Fibroblast of lung (primary cell): Measurements from ENCODE around the gene CYP2D6.

Experiments
- CTCF ChIP-seq, 2 donors: IDR thresholded peaks in 1 of 2; conservative IDR thresholded peaks in 1 of 2; 1 replicate in 1 of 2; 2 replicates in 1 of 2; pipeline ENCODE4 v1.5.1; 2011 to 2012; ENCODE audit warnings: low read length in 2 of 2, control low read depth in 1 of 2, inconsistent platforms in 1 of 2, low read depth in 1 of 2, mild to moderate bottlenecking in 1 of 2
- EZH2 ChIP-seq: IDR thresholded peaks from 2 replicates; pipeline ENCODE4 v1.5.1; 2012; ENCODE audit warnings: low read length, control low read depth, mild to moderate bottlenecking; ENCODE audit errors: missing control alignments

GRCh38 chr22:42177891-42178336 is 47.3 kb upstream of the CYP2D6 start:
- TF ChIP-seq CTCF (conservative IDR thresholded peaks at IDR 0.05 in 1 of 2, IDR thresholded peaks at IDR 0.05 in 1 of 2; ENCODE audit: low read depth in 1 of 2, low read length in 2 of 2) (no peak), EZH2 (no peak)
